ENCODE measurements around the gene LYPLAL1.
"Not testable (repeated sequence)": the region's sequence is repeated elsewhere in the genome, so short reads cannot be mapped to it uniquely, and the experiment has no call there.

LYPLAL1 gene

DNA sequence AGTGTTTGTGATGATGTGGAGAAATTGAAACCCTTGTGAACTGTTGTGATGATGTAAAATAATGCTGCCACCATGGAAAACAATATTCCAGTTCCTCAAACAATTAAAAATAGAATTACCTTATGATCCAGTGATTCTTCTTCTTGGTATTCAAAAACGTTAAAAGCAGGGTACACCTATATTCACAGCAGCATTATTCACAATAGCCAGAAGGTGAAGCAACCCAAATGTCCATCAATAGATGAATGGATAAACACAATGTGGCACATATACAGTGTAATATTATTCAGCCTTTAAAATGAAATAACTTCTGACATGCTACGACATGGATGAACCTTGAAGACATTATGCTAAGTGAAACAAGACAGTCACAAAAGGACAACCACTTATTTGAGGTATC, 59.2 kb downstream of the LYPLAL1 start:
- no peak overlapping the region for H3K4me3 ChIP-seq (ENCODE audit: control insufficient read depth, low read depth, low read length)
- no peak for DNase-seq (ENCODE audit: low read depth)
- TF ChIP-seq, protein P1, sequence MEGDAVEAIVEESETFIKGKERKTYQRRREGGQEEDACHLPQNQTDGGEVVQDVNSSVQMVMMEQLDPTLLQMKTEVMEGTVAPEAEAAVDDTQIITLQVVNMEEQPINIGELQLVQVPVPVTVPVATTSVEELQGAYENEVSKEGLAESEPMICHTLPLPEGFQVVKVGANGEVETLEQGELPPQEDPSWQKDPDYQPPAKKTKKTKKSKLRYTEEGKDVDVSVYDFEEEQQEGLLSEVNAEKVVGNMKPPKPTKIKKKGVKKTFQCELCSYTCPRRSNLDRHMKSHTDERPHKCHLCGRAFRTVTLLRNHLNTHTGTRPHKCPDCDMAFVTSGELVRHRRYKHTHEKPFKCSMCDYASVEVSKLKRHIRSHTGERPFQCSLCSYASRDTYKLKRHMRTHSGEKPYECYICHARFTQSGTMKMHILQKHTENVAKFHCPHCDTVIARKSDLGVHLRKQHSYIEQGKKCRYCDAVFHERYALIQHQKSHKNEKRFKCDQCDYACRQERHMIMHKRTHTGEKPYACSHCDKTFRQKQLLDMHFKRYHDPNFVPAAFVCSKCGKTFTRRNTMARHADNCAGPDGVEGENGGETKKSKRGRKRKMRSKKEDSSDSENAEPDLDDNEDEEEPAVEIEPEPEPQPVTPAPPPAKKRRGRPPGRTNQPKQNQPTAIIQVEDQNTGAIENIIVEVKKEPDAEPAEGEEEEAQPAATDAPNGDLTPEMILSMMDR (IDR thresholded peaks at IDR 0.05; ENCODE audit: control insufficient read depth, insufficient read depth, low read depth, low read length, missing control alignments), result no peak

DNA sequence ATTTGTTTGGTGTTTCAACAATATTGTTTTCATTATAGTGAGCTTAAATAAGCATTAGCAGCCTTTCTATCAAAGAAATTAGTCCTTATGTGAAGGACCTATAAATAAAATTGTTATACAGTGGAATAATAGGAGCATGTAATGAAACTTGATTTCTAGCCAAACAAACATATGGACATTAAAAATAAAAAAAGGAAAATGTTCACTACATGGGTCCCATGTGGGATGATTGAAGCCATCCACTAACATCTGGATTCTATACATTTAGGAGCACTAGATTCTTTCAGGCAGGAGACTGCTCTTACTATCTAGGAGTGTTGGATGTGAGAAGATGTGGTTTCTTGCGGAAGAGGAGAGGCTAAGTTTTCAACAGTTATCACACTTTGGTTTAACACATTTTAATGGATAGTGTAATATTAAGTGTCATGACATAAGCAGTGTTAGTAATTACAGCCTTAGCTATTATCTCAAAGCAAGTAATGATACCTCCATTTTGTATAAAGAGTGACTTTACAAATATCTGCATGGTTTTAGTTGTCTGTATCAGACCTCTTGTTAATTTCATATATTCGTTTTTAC, 62.3 kb downstream of the LYPLAL1 start:
- H3K4me3 ChIP-seq (ENCODE audit: control insufficient read depth, low read depth, low read length), result no peak overlapping the region
- TF ChIP-seq, protein P1 (IDR thresholded peaks at IDR 0.05; ENCODE audit: control insufficient read depth, insufficient read depth, low read depth, low read length, missing control alignments), result no peak
- no peak for DNase-seq (ENCODE audit: low read depth)

DNA sequence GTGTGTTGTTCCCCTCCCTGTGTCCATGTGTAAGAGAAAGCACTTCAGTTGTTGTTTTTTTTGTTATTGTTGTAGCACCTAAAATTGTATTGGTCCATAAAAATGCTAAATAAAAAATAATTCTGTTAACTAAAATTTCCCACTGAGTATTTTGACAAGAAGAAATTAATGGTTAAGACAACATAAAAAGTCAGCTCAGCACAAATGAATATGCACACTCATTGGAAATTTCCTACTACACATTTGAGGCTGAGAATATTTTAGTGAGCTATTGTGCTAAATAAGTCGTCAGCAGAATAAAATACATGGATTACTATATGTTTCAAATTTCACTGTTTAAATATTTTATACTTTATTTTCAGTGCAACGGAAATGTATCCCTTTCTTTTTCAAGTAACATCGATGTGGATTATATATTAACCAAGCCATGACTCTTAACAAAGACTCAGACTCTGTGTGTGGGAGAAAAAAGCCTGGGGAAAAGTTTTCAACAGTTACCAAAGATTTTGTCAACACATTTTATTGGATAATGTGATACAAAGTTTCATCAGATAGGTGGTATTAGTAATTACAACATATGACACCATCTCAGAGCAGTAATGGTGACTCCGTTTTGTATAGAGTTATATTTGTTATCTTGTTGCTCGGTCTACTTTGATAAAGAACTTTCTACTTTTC, 63.4 kb downstream of the LYPLAL1 start:
- TF ChIP-seq, protein P1 (IDR thresholded peaks at IDR 0.05; ENCODE audit: control insufficient read depth, insufficient read depth, low read depth, low read length, missing control alignments), result no peak
- no peak overlapping the region for H3K4me3 ChIP-seq (ENCODE audit: control insufficient read depth, low read depth, low read length)
- no peak for DNase-seq (ENCODE audit: low read depth)

DNA sequence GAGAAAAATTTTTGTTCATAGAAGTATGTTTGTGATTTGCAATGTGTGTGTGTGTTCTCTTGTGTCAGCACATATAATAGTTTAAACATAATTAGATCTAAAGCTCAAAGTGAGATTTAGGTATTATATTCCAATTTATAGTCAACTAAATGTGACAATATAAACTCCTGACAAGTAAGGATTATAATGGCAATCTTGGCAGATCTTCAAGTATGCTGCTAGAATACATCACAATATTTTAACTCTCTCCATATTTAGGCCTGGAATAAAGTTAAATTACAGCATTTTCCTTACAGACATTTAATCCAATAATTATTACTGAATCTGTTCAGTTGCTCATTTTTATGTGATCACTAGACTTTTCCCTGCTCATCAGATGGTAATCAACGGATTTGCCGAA, 65.8 kb downstream of the LYPLAL1 start:
- H3K4me3 ChIP-seq (ENCODE audit: control insufficient read depth, low read depth, low read length), result no peak overlapping the region
- TF ChIP-seq, protein P1 (IDR thresholded peaks at IDR 0.05; ENCODE audit: control insufficient read depth, insufficient read depth, low read depth, low read length, missing control alignments), result no peak
- DNase-seq (ENCODE audit: low read depth), result no peak

DNA sequence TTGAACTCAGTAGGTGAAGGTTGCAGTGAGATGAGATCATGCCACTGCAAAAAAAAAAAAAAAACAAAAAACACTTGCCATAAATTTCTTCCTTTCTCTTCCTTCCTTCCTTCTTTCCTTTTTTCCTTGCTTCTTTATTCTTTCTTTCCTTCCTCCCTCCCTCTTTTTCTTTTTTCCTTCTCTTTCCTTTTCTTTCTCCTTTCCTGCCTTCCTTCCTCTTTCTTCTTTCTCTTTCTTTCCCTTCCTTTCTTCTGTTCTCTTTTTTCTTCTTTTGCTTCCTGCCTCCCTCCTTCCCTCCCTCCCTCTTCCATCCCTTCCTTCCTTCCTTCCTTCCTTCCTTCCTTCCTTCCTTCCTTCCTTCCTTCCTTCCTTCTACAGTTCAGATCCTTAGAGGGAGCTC, 71.2 kb downstream of the LYPLAL1 start:
- TF ChIP-seq, protein P1 (IDR thresholded peaks at IDR 0.05; ENCODE audit: control insufficient read depth, insufficient read depth, low read depth, low read length, missing control alignments), result no peak
- DNase-seq (ENCODE audit: low read depth), result no peak
- H3K4me3 ChIP-seq (ENCODE audit: control insufficient read depth, low read depth, low read length), result no peak overlapping the region

DNA sequence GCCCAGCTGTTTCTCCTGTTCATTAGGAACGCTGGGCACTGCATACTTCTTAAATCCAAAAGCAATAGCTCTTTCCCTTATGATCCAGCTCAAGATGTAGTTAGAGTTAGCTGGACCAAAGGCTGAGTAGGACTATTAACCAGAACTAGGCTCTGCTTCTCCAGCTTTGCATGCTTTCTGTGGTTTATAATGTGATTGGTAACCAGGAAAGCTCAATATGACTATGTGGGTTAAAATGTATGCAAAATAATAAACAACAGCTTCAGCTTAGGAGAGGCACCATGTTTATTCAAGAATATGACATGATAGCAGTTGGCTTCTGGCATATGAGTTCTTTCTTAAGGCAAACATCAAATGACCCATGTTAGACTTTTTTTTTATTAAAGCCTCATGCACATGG, 73.8 kb downstream of the LYPLAL1 start:
- no peak overlapping the region for H3K4me3 ChIP-seq (ENCODE audit: control insufficient read depth, low read depth, low read length)
- no peak for DNase-seq (ENCODE audit: low read depth)
- TF ChIP-seq, protein P1 (IDR thresholded peaks at IDR 0.05; ENCODE audit: control insufficient read depth, insufficient read depth, low read depth, low read length, missing control alignments), result no peak

DNA sequence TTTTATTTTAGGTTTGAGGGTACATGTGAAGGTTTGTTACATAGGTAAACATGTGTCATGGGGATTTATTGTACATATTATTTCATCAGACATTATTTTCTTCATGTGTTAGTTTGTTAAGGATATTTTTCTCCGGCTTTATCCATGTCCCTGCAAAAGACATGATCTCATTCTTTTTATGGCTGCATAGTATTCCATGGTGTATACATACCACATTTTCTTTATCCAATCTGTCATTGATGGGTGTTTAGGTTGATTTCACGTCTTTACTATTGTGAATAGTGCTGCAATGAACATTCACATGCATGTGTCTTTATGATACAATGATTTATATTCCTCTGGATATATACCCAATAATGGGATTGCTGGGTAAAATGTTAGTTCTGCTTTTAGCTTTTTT, 76.8 kb downstream of the LYPLAL1 start:
- not testable (repeated sequence) for H3K4me3 ChIP-seq (ENCODE audit: control insufficient read depth, low read depth, low read length); DNase-seq (ENCODE audit: low read depth)
